Measurements from ENCODE around the gene FEZF2.

Gene FEZF2

GRCh38 chr3:62373215-62373614 is at the start of gene FEZF2:
FEZF2 (minus strand) TSS chr3:62373550; CDS start chr3:62372868, 682 bp downstream.
- DNase-seq (ENCODE audit: low read depth): no peak

GRCh38 chr3:62421207-62421606 is 47.9 kb upstream of the FEZF2 start:
- DNase-seq (ENCODE audit: low read depth): no peak

GRCh38 chr3:62416144-62416543 is 42.8 kb upstream of the FEZF2 start:
- DNase-seq (ENCODE audit: low read depth): no peak

GRCh38 chr3:62415312-62415801 is 42.0 kb upstream of the FEZF2 start:
- no peak for DNase-seq (ENCODE audit: low read depth)

- no peak for DNase-seq (ENCODE audit: low read depth)
Observed at GRCh38 chr3:62414786-62415185, 41.4 kb upstream of the FEZF2 start.

GRCh38 chr3:62413687-62414086 is 40.3 kb upstream of the FEZF2 start:
- DNase-seq (ENCODE audit: low read depth): no peak

GRCh38 chr3:62406945-62407344 is 33.6 kb upstream of the FEZF2 start:
- DNase-seq (ENCODE audit: low read depth): no peak

GRCh38 chr3:62405566-62405965 is 32.2 kb upstream of the FEZF2 start:
- no peak for DNase-seq (ENCODE audit: low read depth)

- DNase-seq (ENCODE audit: low read depth): no peak
Observed at GRCh38 chr3:62405135-62405534, 31.8 kb upstream of the FEZF2 start.

GRCh38 chr3:62404321-62404720 is 31.0 kb upstream of the FEZF2 start:
- DNase-seq (ENCODE audit: low read depth): no peak

- DNase-seq (ENCODE audit: low read depth): no peak
Observed at GRCh38 chr3:62403765-62404164, 30.4 kb upstream of the FEZF2 start.

GRCh38 chr3:62392626-62393292 is 19.4 kb upstream of the FEZF2 start:
- DNase-seq (ENCODE audit: low read depth): no peak

GRCh38 chr3:62387251-62387650 is 13.9 kb upstream of the FEZF2 start:
- DNase-seq (ENCODE audit: low read depth): no peak

- no peak for DNase-seq (ENCODE audit: low read depth)
Observed at GRCh38 chr3:62379321-62379798, 6.0 kb upstream of the FEZF2 start.

GRCh38 chr3:62378921-62379320 is 5.6 kb upstream of the FEZF2 start:
- no peak for DNase-seq (ENCODE audit: low read depth)

- DNase-seq (ENCODE audit: low read depth): no peak
Observed at GRCh38 chr3:62378311-62378789, 5.0 kb upstream of the FEZF2 start.

GRCh38 chr3:62376906-62377877 is 3.8 kb upstream of the FEZF2 start:
- no peak for DNase-seq (ENCODE audit: low read depth)

GRCh38 chr3:62376454-62376720 is 3.0 kb upstream of the FEZF2 start:
- no peak for DNase-seq (ENCODE audit: low read depth)

- DNase-seq (ENCODE audit: low read depth): no peak
Observed at GRCh38 chr3:62375655-62376453, 2.5 kb upstream of the FEZF2 start.

- DNase-seq (ENCODE audit: low read depth): no peak
Observed at GRCh38 chr3:62374341-62375218, 1.2 kb upstream of the FEZF2 start.

GRCh38 chr3:62373714-62374333 is 474 bp upstream of the FEZF2 start:
- DNase-seq (ENCODE audit: low read depth): no peak
